HL-60 (cell line): ENCODE results near the gene RBBP8.

Experiments
- GABPA ChIP-seq: IDR thresholded peaks from 2 replicates; pipeline ENCODE4 v1.6.1; 2012; ENCODE audit warnings: low read depth
- POLR2AphosphoS5 ChIP-seq: IDR thresholded peaks from 2 replicates; pipeline ENCODE4 v1.6.1; 2012; ENCODE audit warnings: low read depth
- SPI1 ChIP-seq: IDR thresholded peaks from 2 replicates; pipeline ENCODE4 v1.6.1; 2012; ENCODE audit warnings: low read depth, mild to moderate bottlenecking, borderline replicate concordance
- TF ChIP-seq, protein P1 (sequence below): IDR thresholded peaks from one replicate; pipeline ENCODE4 v1.5.1; 2011; ENCODE audit warnings: low read length, control low read depth, inconsistent platforms; ENCODE audit not compliant: insufficient read depth
- TF ChIP-seq, protein P2 (sequence below): IDR thresholded peaks from 2 replicates; pipeline ENCODE4 v1.6.1; 2012; ENCODE audit warnings: low read depth; ENCODE audit not compliant: insufficient replicate concordance

DNA sequence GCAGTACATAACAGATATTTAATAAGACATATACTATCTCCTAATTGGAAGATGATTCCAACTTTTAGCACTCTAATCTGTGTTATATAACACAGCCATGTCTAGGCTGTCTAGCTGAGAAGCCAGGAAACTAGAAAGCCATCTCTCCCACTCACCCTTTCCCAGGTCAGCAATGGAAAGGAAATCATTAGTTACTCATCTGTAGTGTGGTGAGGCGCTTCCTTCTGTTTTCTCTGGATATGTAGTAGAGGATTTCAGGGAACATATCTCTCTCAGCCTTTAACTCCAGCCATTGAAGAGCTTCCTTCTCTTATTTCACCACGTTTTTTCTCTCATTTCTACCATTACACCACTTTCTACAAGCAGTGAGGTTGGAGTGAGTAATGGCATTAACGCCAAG lies 19.4 kb downstream of the RBBP8 start:
- TF ChIP-seq, protein P1, sequence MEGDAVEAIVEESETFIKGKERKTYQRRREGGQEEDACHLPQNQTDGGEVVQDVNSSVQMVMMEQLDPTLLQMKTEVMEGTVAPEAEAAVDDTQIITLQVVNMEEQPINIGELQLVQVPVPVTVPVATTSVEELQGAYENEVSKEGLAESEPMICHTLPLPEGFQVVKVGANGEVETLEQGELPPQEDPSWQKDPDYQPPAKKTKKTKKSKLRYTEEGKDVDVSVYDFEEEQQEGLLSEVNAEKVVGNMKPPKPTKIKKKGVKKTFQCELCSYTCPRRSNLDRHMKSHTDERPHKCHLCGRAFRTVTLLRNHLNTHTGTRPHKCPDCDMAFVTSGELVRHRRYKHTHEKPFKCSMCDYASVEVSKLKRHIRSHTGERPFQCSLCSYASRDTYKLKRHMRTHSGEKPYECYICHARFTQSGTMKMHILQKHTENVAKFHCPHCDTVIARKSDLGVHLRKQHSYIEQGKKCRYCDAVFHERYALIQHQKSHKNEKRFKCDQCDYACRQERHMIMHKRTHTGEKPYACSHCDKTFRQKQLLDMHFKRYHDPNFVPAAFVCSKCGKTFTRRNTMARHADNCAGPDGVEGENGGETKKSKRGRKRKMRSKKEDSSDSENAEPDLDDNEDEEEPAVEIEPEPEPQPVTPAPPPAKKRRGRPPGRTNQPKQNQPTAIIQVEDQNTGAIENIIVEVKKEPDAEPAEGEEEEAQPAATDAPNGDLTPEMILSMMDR: no peak
- no peak for TF ChIP-seq POLR2AphosphoS5
- TF ChIP-seq, protein P2, sequence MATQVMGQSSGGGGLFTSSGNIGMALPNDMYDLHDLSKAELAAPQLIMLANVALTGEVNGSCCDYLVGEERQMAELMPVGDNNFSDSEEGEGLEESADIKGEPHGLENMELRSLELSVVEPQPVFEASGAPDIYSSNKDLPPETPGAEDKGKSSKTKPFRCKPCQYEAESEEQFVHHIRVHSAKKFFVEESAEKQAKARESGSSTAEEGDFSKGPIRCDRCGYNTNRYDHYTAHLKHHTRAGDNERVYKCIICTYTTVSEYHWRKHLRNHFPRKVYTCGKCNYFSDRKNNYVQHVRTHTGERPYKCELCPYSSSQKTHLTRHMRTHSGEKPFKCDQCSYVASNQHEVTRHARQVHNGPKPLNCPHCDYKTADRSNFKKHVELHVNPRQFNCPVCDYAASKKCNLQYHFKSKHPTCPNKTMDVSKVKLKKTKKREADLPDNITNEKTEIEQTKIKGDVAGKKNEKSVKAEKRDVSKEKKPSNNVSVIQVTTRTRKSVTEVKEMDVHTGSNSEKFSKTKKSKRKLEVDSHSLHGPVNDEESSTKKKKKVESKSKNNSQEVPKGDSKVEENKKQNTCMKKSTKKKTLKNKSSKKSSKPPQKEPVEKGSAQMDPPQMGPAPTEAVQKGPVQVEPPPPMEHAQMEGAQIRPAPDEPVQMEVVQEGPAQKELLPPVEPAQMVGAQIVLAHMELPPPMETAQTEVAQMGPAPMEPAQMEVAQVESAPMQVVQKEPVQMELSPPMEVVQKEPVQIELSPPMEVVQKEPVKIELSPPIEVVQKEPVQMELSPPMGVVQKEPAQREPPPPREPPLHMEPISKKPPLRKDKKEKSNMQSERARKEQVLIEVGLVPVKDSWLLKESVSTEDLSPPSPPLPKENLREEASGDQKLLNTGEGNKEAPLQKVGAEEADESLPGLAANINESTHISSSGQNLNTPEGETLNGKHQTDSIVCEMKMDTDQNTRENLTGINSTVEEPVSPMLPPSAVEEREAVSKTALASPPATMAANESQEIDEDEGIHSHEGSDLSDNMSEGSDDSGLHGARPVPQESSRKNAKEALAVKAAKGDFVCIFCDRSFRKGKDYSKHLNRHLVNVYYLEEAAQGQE: no peak
- TF ChIP-seq SPI1: no peak
- TF ChIP-seq GABPA: no peak
